HG02678 (cell line): Measurements from ENCODE around the gene NIPA2.
A peak's percentile ranks its signal among the peaks of the same experiment; 100 is the strongest.

Experiments
- ATAC-seq: cut with Tn5 transposase; IDR thresholded peaks from one replicate; pipeline ENCODE4 v1.9.1; 2021; ENCODE audit warnings: mild to moderate bottlenecking, moderate library complexity; ENCODE audit not compliant: unreplicated experiment

The NIPA2 gene

DNA sequence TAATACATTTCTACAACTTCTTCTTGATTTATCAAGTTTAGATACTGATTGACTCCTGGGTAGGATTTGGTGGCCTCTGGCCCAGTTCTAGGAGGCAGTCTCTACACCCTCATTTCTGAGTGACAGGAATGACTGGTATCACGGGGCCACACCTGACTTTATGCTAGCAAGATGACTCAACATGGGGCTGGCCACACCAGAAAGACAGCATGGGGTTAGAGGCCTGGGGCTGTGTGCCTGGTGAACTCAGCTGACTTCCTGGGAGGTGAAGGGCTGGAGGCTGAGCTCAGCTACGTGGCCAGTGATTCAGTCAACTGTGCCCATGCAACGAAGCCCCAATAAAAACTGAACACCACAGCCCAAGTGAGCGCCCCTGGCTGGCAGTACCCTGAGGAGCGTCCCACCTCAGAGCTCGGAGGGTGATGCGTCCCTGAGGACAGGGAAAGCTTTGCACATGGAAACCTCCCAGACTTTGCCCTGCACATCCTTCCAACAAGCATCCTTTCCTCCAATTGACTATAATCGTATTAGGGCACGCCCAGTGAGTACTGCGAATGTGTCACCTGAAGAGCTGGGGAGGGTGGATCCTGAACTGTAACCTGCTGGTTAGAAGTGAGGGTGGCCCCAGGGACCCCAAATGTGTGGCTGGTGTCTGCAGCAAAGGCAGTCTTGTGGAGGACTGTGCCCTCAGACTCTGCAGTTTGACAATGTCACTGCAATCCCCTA, 57.2 kb downstream of the NIPA2 start:
- peak; percentile 72 for ATAC-seq

DNA sequence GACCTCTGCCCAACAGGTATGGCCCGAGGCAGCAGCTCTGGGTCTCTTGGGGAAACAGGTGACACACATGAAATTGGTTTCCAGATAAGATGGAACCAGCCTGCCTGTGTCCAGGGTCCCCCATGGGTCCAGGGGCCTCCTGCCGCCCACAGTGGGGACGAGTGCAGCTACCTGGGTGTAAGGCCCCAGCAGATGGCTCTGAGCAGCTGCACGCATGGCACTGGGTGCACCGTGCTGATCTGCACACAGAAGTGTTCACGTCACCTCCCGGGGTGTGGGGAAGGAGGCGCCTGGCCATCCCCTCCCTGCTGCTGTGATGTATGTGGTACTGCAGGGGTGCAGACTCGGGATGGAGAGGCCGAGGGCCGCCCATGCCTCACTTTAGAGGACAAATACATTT, 63.6 kb downstream of the NIPA2 start:
- no peak for ATAC-seq

DNA sequence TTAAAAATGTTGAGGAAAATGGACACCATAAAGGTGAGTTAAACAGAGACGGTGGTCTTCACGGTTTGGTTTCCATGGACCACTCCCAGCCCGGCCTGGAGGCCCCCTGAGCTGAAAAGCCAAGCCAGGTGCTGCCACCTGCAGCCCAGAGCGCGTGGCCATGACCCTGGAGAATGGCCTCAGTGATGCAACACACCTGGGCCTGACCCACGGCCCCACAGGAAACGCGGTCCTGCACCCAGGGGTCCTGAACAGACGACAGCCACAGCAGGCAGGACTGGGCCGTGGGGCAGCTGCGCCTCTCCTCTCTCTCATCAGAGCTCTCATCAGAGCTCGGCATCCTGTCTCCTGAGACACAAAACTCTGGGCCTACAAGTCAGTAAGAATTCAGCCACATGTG, 64.1 kb downstream of the NIPA2 start:
- no peak for ATAC-seq

DNA sequence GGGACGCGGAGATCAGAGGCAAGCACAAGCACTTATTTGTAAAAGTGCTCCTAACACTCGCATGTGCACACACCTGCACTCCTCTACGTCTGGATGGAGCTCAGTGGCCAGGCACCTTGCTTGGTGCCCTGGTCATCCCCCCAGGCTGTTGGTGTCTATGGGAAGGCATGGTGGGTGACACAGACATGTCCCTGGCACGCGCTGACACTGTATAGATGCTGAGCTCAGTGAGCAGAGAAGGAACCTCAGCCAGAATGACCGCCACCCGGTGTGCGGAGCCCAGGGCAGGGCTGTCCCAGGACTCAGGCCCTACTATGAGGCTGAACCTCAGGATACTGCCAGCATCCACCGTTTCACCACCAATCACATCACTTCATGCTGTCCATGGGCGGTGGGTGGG, 64.5 kb downstream of the NIPA2 start:
- no peak for ATAC-seq

DNA sequence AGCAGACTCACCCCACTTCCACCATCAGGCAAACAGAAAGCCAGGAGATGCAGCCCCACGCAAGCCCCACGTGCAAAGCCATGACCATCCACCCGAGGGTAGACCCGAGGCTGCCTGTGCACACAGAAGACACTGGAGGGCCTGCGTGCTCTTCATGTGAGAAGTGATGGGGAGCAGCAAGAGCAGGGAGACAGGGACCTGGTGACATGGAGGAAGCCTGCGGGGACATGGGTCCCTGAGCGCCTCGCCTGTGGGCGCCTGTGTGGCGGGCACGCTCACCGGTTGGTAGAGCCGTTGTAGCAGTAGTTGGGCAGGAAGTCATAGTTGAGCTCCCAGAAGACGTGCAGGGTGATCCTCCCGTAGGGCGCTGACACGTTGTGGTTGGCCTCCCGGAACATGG, 65.0 kb downstream of the NIPA2 start:
- ATAC-seq, result no peak

DNA sequence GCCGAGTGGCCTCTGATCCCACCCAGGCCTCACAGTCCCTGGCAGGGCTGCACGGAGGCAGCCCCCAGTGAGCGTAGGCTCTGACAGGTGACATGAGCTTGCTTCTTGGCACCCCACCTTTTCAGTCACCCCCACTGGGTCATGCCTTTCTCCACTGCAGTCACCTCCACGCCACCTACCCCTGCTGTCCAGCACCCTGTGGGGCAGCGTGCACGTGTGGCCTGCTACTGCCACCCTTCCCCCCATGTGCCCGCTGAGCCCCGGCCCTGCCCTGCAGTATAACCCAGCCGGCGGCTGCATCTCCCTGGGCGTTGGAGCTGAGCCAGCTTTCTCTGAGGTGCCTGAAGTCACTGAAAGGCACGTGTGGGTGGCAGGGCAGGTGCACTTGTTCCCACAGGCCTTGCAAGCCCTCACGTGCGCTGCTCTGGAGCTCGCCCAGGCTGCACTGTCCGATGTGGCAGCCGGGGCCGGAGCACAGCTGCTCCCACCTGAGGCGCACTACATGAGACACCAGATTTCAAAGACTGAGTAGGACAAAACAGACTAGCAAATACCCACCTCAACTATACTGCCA, 65.6 kb downstream of the NIPA2 start:
- no peak for ATAC-seq

DNA sequence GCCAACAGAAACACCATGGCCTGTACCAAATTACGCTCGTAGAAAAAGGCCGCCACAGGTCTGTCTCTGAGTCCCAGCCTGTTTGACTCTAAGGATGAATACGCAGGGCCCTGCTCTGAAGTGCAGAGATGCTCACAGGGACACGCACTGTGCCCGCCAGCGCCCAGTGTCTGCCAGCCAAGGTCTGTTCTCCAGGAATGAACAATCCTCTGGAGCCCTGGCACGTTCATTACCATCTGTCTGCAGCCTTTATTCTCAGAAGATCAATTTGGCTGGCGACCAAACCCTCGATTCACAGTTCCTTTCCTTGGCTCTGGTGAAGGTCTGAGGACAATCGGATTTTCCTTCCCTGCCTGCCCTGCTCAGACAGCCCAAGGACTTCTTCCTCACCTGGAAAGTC, 66.3 kb downstream of the NIPA2 start:
- no peak for ATAC-seq

DNA sequence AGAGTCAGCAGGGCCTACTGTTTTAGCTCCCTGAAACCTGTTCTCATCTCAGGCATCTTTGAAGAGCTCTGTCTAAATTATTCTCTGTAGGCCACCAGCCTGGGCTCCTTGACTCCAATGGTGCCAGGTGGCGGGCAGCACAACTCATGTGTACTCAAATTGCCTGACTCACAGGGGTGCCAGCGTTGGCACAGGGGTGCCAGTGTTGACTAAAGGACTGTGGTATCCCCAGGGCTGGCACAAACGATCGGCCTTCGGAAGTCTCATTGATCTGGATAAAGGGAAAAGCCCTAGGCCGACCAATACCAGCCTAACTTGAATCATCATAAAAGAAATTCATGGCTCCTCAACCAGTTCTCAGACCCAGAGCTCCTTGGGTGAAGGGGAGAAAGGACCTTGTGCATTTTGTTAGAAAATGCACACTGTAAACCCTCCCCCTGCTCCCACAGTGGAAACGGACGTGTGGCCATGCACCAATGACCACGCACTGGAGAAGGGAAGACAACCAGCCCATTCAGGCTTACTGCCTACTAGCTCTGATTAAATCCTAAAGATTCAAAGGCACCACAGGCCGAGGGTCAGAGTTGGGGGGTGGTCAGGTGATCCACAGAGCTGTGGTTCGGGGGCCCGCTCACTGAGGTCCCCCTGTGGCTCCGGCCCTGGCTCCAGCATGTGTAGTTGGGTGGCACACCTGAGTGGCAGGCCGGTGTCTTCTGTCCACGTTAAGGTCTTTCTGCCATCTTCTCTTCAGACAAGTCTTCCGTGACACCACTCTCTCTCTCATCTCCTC, 68.9 kb downstream of the NIPA2 start:
- ATAC-seq, result no peak

DNA sequence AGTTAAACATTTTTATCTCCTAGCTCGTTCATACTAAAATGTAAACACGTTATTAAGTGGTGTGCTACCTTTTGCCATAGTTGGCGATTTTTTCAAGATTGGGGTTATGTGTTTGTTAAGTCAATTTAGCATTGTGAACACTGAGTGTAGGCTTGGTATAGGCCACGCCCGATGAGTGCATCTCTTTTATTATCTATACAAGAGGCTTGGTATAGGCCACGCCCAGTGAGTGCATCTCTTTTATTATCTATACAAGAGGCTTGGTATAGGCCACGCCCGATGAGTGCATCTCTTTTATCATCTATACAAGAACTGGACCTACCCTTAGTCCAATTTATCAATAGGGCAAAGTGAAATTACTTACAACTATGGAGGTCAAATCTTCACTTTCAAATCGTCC, 70.4 kb downstream of the NIPA2 start:
- ATAC-seq, result no peak

DNA sequence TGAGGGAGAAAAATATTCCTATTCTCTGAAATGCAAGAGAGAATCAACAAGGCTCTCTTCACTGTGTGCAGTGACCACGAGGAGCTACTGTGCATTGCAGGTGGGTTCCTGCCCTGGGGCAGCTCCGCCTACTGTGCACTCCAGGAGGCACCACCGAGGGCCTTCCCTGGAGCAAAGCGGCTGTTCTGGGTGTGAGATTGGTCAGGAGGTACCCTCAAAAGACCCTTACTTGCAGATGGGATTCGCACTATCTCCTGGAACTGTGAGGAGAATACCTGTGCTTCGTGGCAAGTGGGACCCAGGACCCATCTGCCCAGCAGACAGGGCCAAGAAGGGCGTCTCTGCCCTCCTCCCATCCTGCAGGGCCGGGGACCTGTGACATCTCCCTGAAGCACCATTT, 72.8 kb downstream of the NIPA2 start:
- no peak for ATAC-seq

DNA sequence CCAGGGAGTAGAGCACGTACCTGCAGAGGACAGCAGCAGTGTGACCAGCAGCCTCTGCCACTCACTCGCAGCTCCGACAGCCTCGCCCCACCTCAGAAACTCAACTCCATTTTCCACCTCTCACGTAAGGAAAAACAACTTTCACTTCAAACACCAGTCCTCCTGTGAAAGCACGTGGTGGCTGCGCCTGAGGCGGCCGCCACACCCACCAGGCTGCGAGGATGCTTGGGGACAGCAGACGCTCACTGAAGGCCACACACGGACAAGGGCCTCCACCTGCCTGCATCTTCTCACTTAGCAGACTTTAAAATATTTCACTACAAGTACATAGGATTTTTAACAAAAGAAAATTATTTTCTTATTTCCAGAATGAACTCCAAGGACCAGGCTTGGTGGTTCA, 73.8 kb downstream of the NIPA2 start:
- no peak for ATAC-seq

DNA sequence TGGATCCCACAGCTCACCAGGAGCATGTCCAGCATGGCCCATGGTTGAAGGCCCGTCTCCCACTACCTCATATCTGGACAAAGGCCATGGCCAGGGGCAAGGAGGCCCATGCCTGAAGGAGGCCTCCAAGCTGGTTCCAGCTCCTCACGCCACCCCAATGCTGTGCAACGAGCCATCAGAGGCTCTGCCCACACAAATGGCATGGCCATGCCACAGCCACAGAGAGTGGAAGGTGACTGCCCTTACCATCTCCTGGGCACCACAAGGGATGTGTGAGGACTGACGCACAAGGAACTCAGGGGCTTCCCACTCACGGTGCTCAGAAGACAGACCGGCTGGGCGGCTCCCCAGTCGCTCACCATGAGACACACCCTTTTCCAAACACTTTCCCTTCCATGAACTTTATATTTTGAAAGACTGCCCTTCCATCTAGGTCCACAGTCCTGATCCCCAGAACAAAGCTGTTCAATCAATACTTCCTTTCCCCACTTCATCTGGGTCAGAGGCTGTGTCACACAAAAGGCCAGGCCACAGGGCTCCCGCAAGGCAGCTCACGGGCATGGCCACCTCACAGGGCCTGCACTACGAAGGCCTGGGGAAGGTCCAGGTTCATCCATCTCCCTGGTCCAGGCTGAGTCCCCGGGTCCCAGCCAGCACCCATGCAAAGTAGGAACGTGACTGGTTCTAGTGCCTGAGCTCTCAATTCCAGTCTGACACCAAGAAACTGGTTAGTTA, 75.3 kb downstream of the NIPA2 start:
- no peak for ATAC-seq

DNA sequence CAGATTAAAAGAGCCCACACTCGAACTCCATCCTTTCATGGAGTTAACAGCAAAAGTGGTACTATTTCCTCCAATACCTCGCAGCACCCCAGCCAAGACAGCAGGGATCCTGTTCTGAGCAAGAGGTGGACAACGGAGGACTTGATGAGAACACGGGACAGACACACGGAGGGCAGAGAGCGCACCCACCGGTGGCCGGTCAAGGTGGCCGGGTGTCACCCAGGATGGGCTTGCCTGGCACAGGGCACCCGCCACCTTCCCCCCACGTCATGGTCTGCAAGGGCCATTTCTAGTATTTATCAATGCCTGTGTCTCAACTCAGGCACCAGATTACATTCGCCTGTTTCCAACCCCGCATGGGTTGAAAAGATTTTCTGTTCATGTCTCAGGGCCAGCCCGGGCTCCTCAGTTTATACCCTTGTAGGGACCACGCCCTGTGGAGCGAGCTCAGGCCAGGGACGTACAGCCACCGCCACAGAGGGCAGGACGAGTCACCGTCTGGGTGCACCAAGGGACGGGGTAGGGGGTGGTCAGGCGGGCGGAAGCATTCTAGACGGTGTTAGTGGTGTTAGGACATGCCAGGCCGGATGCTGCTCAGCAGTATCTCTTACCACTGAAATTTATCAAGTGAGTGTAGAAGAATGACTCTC, 77.5 kb downstream of the NIPA2 start:
- ATAC-seq, result no peak

DNA sequence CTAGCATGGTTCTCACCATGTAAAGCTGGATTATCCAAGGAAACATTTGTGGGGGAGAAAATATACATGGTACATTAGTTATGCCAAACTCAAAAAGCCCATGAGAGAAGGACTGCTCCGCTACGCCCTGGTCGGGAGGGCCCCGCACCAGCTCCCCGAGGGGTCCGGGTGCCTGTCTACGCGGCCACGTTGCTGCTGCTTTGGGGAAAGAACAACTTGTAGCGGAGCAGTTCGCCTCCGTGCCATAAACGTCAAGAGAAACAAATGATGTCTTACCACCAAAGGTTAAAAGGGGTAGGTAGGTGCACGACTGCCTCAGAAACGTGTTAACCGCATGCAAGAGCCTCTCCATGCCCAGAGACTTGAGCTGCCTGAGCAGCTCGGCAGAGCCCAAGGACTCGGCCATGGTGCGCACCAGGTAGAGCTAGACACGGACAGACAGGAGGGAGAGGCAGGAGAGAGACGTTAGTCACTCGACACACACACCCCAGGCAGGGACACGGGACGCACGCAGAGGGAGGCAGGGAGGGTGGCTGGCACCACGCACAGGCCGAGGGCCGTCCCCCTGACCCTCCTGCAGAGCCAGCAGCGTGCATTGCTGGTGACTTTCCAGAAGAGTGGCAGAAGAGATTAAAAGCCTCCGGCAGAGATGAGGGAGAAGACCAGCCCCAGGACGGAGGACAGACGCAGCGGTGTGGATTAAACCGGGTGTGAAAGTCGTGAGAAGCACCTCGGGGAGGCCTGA, 78.3 kb downstream of the NIPA2 start:
- ATAC-seq, result no peak

DNA sequence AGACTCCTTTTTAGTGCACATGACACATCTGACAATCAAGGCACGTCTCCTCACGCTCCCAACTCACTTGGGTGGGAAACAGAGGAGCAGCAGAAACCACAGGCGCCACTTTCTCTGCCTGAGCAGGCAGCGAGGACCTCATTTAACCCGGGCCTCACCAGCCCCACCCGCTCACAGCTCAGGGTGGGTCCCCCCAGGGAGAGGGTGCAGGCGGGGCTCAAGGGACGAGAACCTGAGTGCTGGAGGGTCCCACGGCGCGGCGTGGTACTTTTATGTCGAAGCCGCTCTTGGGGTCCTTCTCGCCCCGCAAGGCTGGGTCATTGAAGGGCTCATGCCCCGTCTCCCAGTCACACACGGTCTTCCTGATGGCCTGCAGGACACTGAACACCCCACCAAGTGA, 79.1 kb downstream of the NIPA2 start:
- ATAC-seq, result no peak
